Liver (tissue), 9 donors: Measurements from ENCODE around the gene TAS2R13. TPM values are rescaled to one million over a fixed set of nuclear protein-coding genes. Genes with fewer than 3 reads are reported as not detected.

ENCODE experiments used
- DNase-seq: peaks from one replicate; pipeline ENCODE4 v3.0.0-alpha.2; 2017; ENCODE audit warnings: low spot score
- H3K27ac ChIP-seq, 2 donors: one replicate each; pipeline ENCODE4 v1.7.0; 2013; ENCODE audit warnings: inconsistent platforms in 2 of 2, low read length in 2 of 2, control low read depth in 1 of 2, low read depth in 1 of 2, mild to moderate bottlenecking in 1 of 2
- H3K27me3 ChIP-seq, 4 donors: one replicate each; pipeline versions ENCODE4 v1.6.1 to v1.7.0; 2013; ENCODE audit warnings: low read length in 3 of 4, inconsistent platforms in 1 of 4, mild to moderate bottlenecking in 1 of 4, moderate library complexity in 1 of 4; ENCODE audit not compliant: control insufficient read depth in 4 of 4, insufficient read depth in 4 of 4
- H3K36me3 ChIP-seq, 4 donors: one replicate each; pipeline versions ENCODE4 v1.6.1 to v1.7.0; 2013; ENCODE audit warnings: low read length in 3 of 4, mild to moderate bottlenecking in 3 of 4, low read depth in 1 of 4, moderate library complexity in 1 of 4; ENCODE audit not compliant: control insufficient read depth in 4 of 4, insufficient read depth in 3 of 4
- H3K4me1 ChIP-seq, 4 donors: one replicate each; pipeline versions ENCODE4 v1.6.1 to v1.7.0; 2013; ENCODE audit warnings: low read length in 3 of 4, mild to moderate bottlenecking in 3 of 4, moderate library complexity in 1 of 4; ENCODE audit not compliant: control insufficient read depth in 4 of 4, insufficient read depth in 4 of 4
- H3K4me3 ChIP-seq, 3 donors: one replicate each; pipeline versions ENCODE4 v1.6.1 to v1.7.0; 2013; ENCODE audit warnings: low read length in 3 of 3, control low read depth in 1 of 3, low read depth in 1 of 3, mild to moderate bottlenecking in 1 of 3
- H3K9ac ChIP-seq, 2 donors: one replicate each; pipeline ENCODE4 v1.7.0; 2013; ENCODE audit warnings: low read length in 2 of 2, mild to moderate bottlenecking in 2 of 2, moderate library complexity in 2 of 2, control low read depth in 1 of 2, low read depth in 1 of 2
- H3K9me3 ChIP-seq, 4 donors: one replicate each; pipeline versions ENCODE4 v1.6.1 to v1.7.0; 2013; ENCODE audit warnings: low read length in 3 of 4; ENCODE audit not compliant: control insufficient read depth in 4 of 4
- CTCF ChIP-seq: fragments of 150-350 bp; IDR thresholded peaks from 2 replicates; pipeline ENCODE4 v1.5.1; 2017; ENCODE audit warnings: improper control_type of control experiment, low read depth, low read length; ENCODE audit not compliant: missing input control
- EGR1 ChIP-seq, 2 donors: IDR thresholded peaks; 2 replicates each; pipeline ENCODE4 v1.6.1; 2016 to 2018; ENCODE audit warnings: antibody characterized with exemption in 2 of 2, low read depth in 2 of 2
- FOXA1 ChIP-seq: IDR thresholded peaks from 2 replicates; pipeline ENCODE4 v1.6.1; 2016; ENCODE audit warnings: antibody characterized with exemption
- FOXA2 ChIP-seq: IDR thresholded peaks from 2 replicates; pipeline ENCODE4 v1.6.1; 2016; ENCODE audit warnings: antibody characterized with exemption
- GABPA ChIP-seq, 2 donors: IDR thresholded peaks in 1 of 2; conservative IDR thresholded peaks in 1 of 2; 2 replicates each; pipeline ENCODE4 v1.6.1; 2016; ENCODE audit warnings: antibody characterized with exemption in 2 of 2, mild to moderate bottlenecking in 1 of 2, moderate library complexity in 1 of 2
- HNF4A ChIP-seq, 2 donors: conservative IDR thresholded peaks; 2 replicates each; pipeline ENCODE4 v1.6.1; 2016; ENCODE audit warnings: antibody characterized with exemption in 2 of 2, mild to moderate bottlenecking in 2 of 2
- HNF4G ChIP-seq: IDR thresholded peaks from 2 replicates; pipeline ENCODE4 v1.6.1; 2016; ENCODE audit warnings: antibody characterized with exemption
- NR2F2 ChIP-seq: IDR thresholded peaks from 2 replicates; pipeline ENCODE4 v1.6.1; 2016; ENCODE audit warnings: antibody characterized with exemption
- RXRA ChIP-seq, 2 donors: IDR thresholded peaks; 2 replicates each; pipeline ENCODE4 v1.6.1; 2017 to 2018; ENCODE audit warnings: antibody characterized with exemption in 2 of 2, mild to moderate bottlenecking in 1 of 2
- TAF1 ChIP-seq: conservative IDR thresholded peaks from 2 replicates; pipeline ENCODE4 v1.6.1; 2016; ENCODE audit warnings: antibody characterized with exemption, mild to moderate bottlenecking
- YY1 ChIP-seq: IDR thresholded peaks from 2 replicates; pipeline ENCODE4 v1.6.1; 2016; ENCODE audit warnings: antibody characterized with exemption, mild to moderate bottlenecking
- WGBS: extraction: QIAGEN DNeasy Blood & Tissue Kit; methylation state at CpG from one replicate; pipeline ENCODE4 v1.1.7; 2013; 5-methylcytosine and 5-hydroxymethylcytosine counted together
- polyA plus RNA-seq, 2 donors: library from polyadenylated mRNA; stranded (reverse) in 1 of 2; unstranded in 1 of 2; fragments of 200-250 nt in 1 of 2; fragments of >200 nt in 1 of 2; fragmentation: Nextera tagmentation in 1 of 2; extraction: Ambion mirVana in 1 of 2; gene quantifications; one replicate each; pipeline versions ENCODE4 v1.2.1 to v1.2.3, GENCODE V29; 2013 to 2015
- total RNA-seq, 2 donors: library from RNA; depleted of rRNA; stranded (reverse); fragments of >200 nt; gene quantifications; one replicate each; pipeline ENCODE4 v1.2.3, GENCODE V29; 2014
- TF ChIP-seq, protein P1 (sequence below): IDR thresholded peaks from 2 replicates; pipeline ENCODE4 v1.6.1; 2016; ENCODE audit warnings: antibody characterized with exemption
- TF ChIP-seq, protein P2 (sequence below): IDR thresholded peaks from 2 replicates; pipeline ENCODE4 v1.6.1; 2016; ENCODE audit warnings: antibody characterized with exemption
- TF ChIP-seq, protein P3 (sequence below): IDR thresholded peaks from 2 replicates; pipeline ENCODE4 v1.6.1; 2016; ENCODE audit warnings: antibody characterized with exemption, mild to moderate bottlenecking
- donor health status: healthy.
- donor health status: healthy.
- donor health status: healthy.
- donor health status: healthy.
- donor health status: healthy.

The TAS2R13 gene
- total and polyA plus RNA-seq, 4 donors = 0.10 to 6.2 (median 0.51) TPM; not detected in 1

GRCh38 chr12:10889226-10889625 is 20.1 kb downstream of the TAS2R13 start:
- H3K27ac ChIP-seq = no peak overlapping the region
- H3K4me3 ChIP-seq = no peak overlapping the region
- H3K4me1 ChIP-seq = peaks cover 2 to 20% (median 12%) of the 10 kb centered on the region in 4 donors
- H3K36me3 ChIP-seq = no peaks in the 10 kb centered on the region
- H3K27me3 ChIP-seq = no peaks in the 10 kb centered on the region
- no peaks in the 10 kb centered on the region for H3K9me3 ChIP-seq
- DNase-seq = no peak
- TF ChIP-seq, protein P1, sequence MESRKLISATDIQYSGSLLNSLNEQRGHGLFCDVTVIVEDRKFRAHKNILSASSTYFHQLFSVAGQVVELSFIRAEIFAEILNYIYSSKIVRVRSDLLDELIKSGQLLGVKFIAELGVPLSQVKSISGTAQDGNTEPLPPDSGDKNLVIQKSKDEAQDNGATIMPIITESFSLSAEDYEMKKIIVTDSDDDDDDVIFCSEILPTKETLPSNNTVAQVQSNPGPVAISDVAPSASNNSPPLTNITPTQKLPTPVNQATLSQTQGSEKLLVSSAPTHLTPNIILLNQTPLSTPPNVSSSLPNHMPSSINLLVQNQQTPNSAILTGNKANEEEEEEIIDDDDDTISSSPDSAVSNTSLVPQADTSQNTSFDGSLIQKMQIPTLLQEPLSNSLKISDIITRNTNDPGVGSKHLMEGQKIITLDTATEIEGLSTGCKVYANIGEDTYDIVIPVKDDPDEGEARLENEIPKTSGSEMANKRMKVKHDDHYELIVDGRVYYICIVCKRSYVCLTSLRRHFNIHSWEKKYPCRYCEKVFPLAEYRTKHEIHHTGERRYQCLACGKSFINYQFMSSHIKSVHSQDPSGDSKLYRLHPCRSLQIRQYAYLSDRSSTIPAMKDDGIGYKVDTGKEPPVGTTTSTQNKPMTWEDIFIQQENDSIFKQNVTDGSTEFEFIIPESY = no peak
- TF ChIP-seq RXRA (IDR thresholded peaks at IDR 0.05) = no peak
- no peak for TF ChIP-seq YY1
- no peak for TF ChIP-seq FOXA2
- no peak for TF ChIP-seq TAF1
- TF ChIP-seq EGR1 (IDR thresholded peaks at IDR 0.05; ENCODE audit: low read depth in 2 of 2) = no peak
- no peak for TF ChIP-seq HNF4G
- TF ChIP-seq, protein P2, sequence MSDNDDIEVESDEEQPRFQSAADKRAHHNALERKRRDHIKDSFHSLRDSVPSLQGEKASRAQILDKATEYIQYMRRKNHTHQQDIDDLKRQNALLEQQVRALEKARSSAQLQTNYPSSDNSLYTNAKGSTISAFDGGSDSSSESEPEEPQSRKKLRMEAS = no peak
- TF ChIP-seq HNF4A (conservative IDR thresholded peaks at IDR 0.05) = no peak
- TF ChIP-seq, protein P3, sequence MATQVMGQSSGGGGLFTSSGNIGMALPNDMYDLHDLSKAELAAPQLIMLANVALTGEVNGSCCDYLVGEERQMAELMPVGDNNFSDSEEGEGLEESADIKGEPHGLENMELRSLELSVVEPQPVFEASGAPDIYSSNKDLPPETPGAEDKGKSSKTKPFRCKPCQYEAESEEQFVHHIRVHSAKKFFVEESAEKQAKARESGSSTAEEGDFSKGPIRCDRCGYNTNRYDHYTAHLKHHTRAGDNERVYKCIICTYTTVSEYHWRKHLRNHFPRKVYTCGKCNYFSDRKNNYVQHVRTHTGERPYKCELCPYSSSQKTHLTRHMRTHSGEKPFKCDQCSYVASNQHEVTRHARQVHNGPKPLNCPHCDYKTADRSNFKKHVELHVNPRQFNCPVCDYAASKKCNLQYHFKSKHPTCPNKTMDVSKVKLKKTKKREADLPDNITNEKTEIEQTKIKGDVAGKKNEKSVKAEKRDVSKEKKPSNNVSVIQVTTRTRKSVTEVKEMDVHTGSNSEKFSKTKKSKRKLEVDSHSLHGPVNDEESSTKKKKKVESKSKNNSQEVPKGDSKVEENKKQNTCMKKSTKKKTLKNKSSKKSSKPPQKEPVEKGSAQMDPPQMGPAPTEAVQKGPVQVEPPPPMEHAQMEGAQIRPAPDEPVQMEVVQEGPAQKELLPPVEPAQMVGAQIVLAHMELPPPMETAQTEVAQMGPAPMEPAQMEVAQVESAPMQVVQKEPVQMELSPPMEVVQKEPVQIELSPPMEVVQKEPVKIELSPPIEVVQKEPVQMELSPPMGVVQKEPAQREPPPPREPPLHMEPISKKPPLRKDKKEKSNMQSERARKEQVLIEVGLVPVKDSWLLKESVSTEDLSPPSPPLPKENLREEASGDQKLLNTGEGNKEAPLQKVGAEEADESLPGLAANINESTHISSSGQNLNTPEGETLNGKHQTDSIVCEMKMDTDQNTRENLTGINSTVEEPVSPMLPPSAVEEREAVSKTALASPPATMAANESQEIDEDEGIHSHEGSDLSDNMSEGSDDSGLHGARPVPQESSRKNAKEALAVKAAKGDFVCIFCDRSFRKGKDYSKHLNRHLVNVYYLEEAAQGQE = no peak
- TF ChIP-seq CTCF = no peak
- H3K9ac ChIP-seq = no peak overlapping the region

DNA sequence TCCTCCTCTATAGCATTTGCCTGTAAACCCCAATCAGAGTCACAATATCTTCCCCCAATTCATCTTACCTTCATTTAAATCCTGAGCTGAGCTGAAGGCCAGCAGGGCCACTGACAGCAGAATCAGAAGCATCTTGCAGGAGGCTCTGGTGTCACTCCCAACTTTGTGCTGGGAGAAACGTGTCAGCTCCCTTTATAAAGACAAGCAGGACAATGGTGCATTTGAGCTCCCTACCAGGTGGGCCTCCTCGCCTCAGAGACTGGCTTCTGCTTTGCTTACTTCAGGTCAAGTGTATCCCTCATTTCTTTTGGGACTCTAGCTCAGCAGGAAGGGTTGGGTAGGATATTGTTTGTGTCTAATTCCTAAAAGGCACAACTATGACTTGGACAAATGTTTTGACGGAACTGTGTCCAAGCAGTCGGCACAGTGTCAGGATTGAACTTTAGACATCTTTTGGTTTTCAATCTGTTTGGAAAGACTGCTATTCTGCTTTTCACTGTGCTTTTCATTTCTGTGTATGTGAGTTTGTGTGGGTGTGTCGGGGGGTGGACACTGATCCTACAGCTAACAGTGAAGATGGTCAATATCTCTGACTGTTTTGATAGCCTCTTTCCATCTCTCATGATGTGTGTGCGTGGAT is 25.2 kb downstream of the TAS2R13 start, which contains the start of gene PRH1:
Gene PRH1 (minus strand): TSS at position 170 of the 640 bp plus-strand sequence. CDS start 38 bp downstream, at position 132.
- no peak for DNase-seq
- WGBS = 82% methylated on average over 6 of the region's 6 CpGs
- no peak within 1 kb of the TSS for H3K4me3 ChIP-seq
- H3K4me1 ChIP-seq = no peaks in the 10 kb centered on the region
- H3K36me3 ChIP-seq = peaks cover 0 to 2% (median 1%) of the 10 kb centered on the region in 4 donors
- H3K9me3 ChIP-seq = no peaks in the 10 kb centered on the region
- H3K9ac ChIP-seq = no peak within 1 kb of the TSS
- H3K27ac ChIP-seq = no peak within 1 kb of the TSS
- H3K27me3 ChIP-seq = no peaks in the 10 kb centered on the region
- no peak for TF ChIP-seq CTCF
- TF ChIP-seq, protein P1 = no peak
- no peak for TF ChIP-seq GABPA (IDR thresholded peaks at IDR 0.05 in 1 of 2, conservative IDR thresholded peaks at IDR 0.05 in 1 of 2)
- TF ChIP-seq HNF4G = no peak
- TF ChIP-seq FOXA1 = no peak
- no peak for TF ChIP-seq HNF4A (conservative IDR thresholded peaks at IDR 0.05)
- no peak for TF ChIP-seq EGR1 (IDR thresholded peaks at IDR 0.05; ENCODE audit: low read depth in 2 of 2)
- TF ChIP-seq, protein P3 = no peak
- no peak for TF ChIP-seq NR2F2
- TF ChIP-seq TAF1 = no peak
- no peak for TF ChIP-seq FOXA2
